SK-N-MC (cell line): Measurements from ENCODE around the gene UQCC2.

Experiments used
- EZH2 ChIP-seq: fragments of 200-600 bp; sonication (generic); IDR thresholded peaks from one replicate; pipeline ENCODE4 v1.6.1; 2017; ENCODE audit warnings: antibody characterized with exemption
- FOXP2 ChIP-seq: optimal IDR thresholded peaks from 2 replicates; pipeline ENCODE3; 2011; ENCODE audit warnings: mild to moderate bottlenecking, moderate library complexity; ENCODE audit not compliant: insufficient read depth; ENCODE audit errors: extremely low read length, control extremely low read depth
- POLR2AphosphoS5 ChIP-seq: IDR thresholded peaks from 2 replicates; pipeline ENCODE4 v1.6.1; 2012; ENCODE audit warnings: mild to moderate bottlenecking, low read depth, low read length, borderline replicate concordance

DNA sequence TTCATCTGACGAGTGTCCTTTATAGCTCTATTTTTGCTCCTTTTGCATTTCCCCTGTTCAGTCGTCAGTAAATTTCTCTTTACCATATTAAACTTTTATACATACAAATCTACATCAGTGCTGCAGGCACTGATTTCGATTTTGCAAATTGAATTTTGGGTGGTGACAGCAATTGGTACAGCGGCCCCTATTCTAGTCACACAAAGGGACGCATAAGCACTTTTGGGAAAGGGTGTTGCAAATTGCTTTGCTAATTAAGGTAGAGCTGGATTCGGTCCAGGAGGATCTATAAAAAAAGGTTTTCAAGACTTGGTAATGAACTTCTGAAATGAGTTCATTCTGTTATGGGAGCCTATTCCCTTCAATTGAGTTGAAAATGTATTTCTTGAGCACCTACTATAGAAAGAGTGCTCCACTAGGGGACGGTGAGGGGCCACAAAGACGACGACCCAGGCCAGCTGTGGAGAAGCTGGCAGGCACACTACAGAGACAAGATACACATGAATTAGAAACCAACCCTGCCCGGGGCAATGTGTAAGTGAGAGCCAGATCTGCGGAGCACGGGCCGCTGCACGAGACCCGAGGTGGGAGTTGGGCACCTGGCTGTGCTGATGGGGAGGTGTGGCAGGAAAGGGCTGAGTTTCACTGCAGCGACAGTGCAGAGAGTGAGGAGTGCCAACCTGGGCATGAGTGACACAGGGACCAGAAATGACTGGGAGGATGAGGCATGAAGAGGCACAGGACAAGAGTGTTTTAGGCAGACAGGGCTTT lies 5.4 kb downstream of the UQCC2 start:
- TF ChIP-seq POLR2AphosphoS5 (peak; percentile 22; the same call in 1 of the 2 replicates), EZH2 (no peak), FOXP2 (no peak)
